Choroid plexus epithelial cell (primary cell): ENCODE results near the gene HMCN2.

Experiments
- DNase-seq: peaks from one replicate; pipeline ENCODE4 v3.0.0-alpha.2; 2010; ENCODE audit warnings: low read depth
- H3K4me3 ChIP-seq: 2 replicates; pipeline ENCODE4 v1.5.1; 2011; ENCODE audit warnings: low read depth, mild to moderate bottlenecking, control low read depth, low read length, moderate library complexity
- CTCF ChIP-seq: conservative IDR thresholded peaks from 2 replicates; pipeline ENCODE4 v1.5.1; 2011; ENCODE audit warnings: low read depth, mild to moderate bottlenecking, control low read depth, inconsistent platforms, low read length, moderate library complexity

HMCN2 gene

GRCh38 chr9:130393681-130394071 is 128.1 kb downstream of the HMCN2 start:
- TF ChIP-seq CTCF = no peak
- no peak for DNase-seq
- H3K4me3 ChIP-seq = no peak overlapping the region

- no peak for TF ChIP-seq CTCF
- no peak overlapping the region for H3K4me3 ChIP-seq
- DNase-seq = no peak
These were observed 128.8 kb downstream of the HMCN2 start for GRCh38 chr9:130394320-130394719.

- H3K4me3 ChIP-seq = no peak overlapping the region
- TF ChIP-seq CTCF = no peak
- no peak for DNase-seq
These were observed 129.4 kb downstream of the HMCN2 start for GRCh38 chr9:130394814-130395470.

GRCh38 chr9:130395810-130396435 is 130.4 kb downstream of the HMCN2 start:
- no peak overlapping the region for H3K4me3 ChIP-seq
- DNase-seq = no peak
- TF ChIP-seq CTCF = no peak

GRCh38 chr9:130396581-130396980 is 131.0 kb downstream of the HMCN2 start:
- H3K4me3 ChIP-seq = no peak overlapping the region
- TF ChIP-seq CTCF = no peak
- DNase-seq = no peak

- no peak for DNase-seq
- no peak overlapping the region for H3K4me3 ChIP-seq
- no peak for TF ChIP-seq CTCF
These were observed 133.1 kb downstream of the HMCN2 start for GRCh38 chr9:130398487-130399240.
